Cardiac muscle cell (in vitro differentiated cells and primary cell): ENCODE results near the gene PSME1. TPM values are rescaled to one million over a fixed set of nuclear protein-coding genes. Genes with fewer than 3 reads are reported as not detected.

Experiments
- DNase-seq, 2 donors: peaks; one replicate each; pipeline versions ENCODE4 v3.0.0 to v3.0.0-alpha.2; 2010 to 2017; ENCODE audit warnings: low read depth in 1 of 2, low spot score in 1 of 2
- H3K27ac ChIP-seq: fragments of 200-600 bp; sonication (generic); 2 replicates; pipeline ENCODE4 v1.5.1; 2016
- H3K27me3 ChIP-seq: fragments of 200-600 bp; sonication (generic); 2 replicates; pipeline ENCODE4 v1.6.0; 2016; ENCODE audit warnings: control low read depth
- H3K36me3 ChIP-seq: fragments of 200-600 bp; sonication (generic); 2 replicates; pipeline ENCODE4 v1.5.1; 2016; ENCODE audit warnings: control low read depth
- H3K4me1 ChIP-seq: fragments of 200-600 bp; sonication (generic); 2 replicates; pipeline ENCODE4 v1.8.1; 2017; ENCODE audit warnings: low read depth, mild to moderate bottlenecking, mixed run types
- H3K4me3 ChIP-seq: fragments of 200-600 bp; sonication (generic); 2 replicates; pipeline ENCODE4 v1.5.1; 2016; ENCODE audit warnings: mild to moderate bottlenecking
- H3K9me3 ChIP-seq: fragments of 200-600 bp; sonication (generic); 2 replicates; pipeline ENCODE4 v1.5.1; 2017; ENCODE audit warnings: low read depth, mild to moderate bottlenecking, control low read depth
- polyA plus RNA-seq: library from polyadenylated mRNA; unstranded; fragments of >200 nt; fragmentation: Nextera tagmentation; extraction: Ambion mirVana; gene quantifications from 2 replicates; pipeline ENCODE4 v1.2.1, GENCODE V29; 2016
- total RNA-seq: library from RNA; depleted of rRNA; stranded (reverse); fragments of >200 nt; gene quantifications from 2 replicates; pipeline ENCODE4 v1.2.3, GENCODE V29; 2016
- TF ChIP-seq, protein P1 (sequence below): IDR thresholded peaks from 2 replicates; pipeline ENCODE4 v1.5.1; 2012; ENCODE audit warnings: low read depth, mild to moderate bottlenecking, low read length

The PSME1 gene
- total and polyA plus RNA-seq, 2 experiments from 2014 or later, result 238 to 383 TPM

DNA sequence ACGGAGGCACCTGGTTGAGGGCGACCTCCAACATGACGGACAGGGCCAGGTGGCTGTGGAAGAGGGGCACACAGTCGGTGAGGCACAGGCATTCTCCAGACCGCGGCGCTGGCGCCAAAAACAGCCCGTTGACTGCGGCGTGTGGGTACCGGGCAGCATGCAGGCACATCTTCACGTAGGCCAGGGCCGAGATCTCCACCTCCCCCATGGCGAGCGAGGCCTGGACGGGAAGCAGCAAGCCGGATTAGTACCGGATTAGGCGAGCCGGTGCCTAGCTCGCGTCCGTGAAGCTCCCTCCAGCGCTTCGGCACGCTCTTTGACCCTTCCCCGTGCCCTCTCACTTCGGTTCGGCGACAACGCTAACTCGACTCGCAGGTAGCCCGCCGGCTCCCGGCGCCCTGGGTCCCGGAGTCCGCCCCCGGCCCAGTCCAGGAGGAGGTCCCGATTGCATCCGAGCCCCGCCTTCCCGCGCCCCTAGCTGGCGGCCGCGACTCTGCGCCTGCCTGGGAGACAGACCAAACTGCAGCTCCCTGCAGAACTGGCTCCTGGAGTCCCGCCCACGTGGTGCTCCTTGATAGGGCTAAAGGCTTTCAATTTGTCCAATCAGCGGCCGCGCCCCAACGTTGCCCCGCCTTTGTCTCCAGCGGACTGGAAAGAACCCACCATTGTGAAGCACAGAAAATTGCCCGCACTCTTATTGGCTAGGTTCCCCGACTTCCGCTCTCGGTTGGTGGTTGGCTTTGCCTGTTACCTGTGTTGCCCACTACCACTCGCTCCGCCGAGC is 5.3 kb downstream of the PSME1 start, which contains the start of gene EMC9:
Gene EMC9, minus strand, starts transcription at position 495 of the 784 bp plus-strand sequence. Its CDS starts 287 bp downstream, at position 208.
- peak; percentile 100 for DNase-seq
- Histone ChIP-seq H3K9me3 (no peaks in the 10 kb centered on the region), H3K4me3 (peak within 1 kb of the TSS; percentile 70), H3K27ac (peak within 1 kb of the TSS; percentile 87), H3K27me3 (no peaks in the 10 kb centered on the region), H3K4me1 (peaks cover 15% of the 10 kb centered on the region), H3K36me3 (peaks cover 15% of the 10 kb centered on the region)
- TF ChIP-seq, protein P1, sequence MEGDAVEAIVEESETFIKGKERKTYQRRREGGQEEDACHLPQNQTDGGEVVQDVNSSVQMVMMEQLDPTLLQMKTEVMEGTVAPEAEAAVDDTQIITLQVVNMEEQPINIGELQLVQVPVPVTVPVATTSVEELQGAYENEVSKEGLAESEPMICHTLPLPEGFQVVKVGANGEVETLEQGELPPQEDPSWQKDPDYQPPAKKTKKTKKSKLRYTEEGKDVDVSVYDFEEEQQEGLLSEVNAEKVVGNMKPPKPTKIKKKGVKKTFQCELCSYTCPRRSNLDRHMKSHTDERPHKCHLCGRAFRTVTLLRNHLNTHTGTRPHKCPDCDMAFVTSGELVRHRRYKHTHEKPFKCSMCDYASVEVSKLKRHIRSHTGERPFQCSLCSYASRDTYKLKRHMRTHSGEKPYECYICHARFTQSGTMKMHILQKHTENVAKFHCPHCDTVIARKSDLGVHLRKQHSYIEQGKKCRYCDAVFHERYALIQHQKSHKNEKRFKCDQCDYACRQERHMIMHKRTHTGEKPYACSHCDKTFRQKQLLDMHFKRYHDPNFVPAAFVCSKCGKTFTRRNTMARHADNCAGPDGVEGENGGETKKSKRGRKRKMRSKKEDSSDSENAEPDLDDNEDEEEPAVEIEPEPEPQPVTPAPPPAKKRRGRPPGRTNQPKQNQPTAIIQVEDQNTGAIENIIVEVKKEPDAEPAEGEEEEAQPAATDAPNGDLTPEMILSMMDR, result peak; percentile 36

DNA sequence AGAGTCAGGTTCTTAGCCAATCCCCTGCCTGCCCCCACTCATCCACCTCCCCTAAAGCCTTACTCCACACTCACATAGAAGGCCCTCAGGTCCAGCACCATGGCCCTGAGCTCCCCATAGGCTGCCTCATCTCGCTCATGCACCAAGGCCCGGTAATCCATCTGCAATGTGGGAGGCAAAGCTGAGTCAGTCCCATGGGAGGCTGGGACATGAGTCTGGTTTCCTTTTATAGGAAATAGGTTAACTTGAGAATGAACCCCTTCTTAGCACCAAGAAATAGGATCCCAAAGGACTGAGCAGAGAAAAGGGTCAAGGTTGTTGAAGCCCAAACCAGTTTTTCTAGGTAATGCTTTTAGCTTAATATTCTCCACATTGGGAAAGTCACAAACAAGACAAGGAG is 7.5 kb downstream of the PSME1 start:
- DNase-seq, result peak in 1 of 2 donors; percentile 8
- H3K4me1 ChIP-seq, result peaks cover 19% of the 10 kb centered on the region
- no peaks in the 10 kb centered on the region for H3K27me3 ChIP-seq
- no peak overlapping the region for H3K27ac ChIP-seq
- no peaks in the 10 kb centered on the region for H3K9me3 ChIP-seq
- no peak overlapping the region for H3K4me3 ChIP-seq
- TF ChIP-seq, protein P1, result no peak
- H3K36me3 ChIP-seq, result peaks cover 7% of the 10 kb centered on the region

DNA sequence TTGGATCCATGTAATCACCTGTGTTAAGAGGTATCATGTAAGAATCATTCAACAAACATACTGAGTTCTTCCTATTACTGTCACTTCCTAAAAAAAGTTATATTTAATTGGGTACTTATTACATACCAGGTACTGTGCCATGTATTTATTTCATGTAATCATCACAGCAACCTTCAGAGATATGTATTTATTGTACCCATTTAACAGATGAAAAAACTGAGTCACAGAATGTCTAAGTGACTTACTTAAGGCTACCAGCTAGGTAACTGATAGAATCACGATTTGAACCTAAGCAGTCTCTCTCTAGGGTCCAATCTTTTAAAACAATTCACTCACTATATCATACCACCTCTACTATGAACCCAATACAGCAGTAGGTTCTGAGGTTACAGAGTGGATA is 8.5 kb downstream of the PSME1 start:
- TF ChIP-seq, protein P1, result no peak
- Histone ChIP-seq H3K36me3 (no peaks in the 10 kb centered on the region), H3K27me3 (no peaks in the 10 kb centered on the region)

DNA sequence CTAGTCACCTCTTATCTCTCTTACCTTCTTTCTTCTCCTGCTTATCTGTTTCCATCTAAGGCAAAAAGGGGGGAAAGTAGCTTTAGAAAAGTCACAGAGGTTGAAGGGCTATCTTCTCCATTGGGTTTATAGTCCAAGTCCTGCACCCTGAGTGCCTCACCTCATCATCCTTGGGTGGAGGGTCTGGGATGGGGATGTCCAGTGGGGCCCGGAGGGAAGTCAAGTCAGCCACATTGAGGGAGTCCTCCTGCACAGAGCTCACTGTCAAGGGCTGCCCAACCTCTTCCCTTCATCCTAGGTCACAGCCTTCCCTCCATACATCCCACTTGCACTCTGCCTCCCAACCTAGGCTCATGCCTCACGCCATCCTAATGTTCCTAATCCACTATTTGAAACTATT is 9.2 kb downstream of the PSME1 start:
- Histone ChIP-seq H3K4me3 (no peak overlapping the region), H3K27me3 (no peaks in the 10 kb centered on the region), H3K27ac (no peak overlapping the region), H3K4me1 (peaks cover 10% of the 10 kb centered on the region), H3K9me3 (no peaks in the 10 kb centered on the region), H3K36me3 (peaks cover 7% of the 10 kb centered on the region)
- TF ChIP-seq, protein P1, result no peak
- DNase-seq, result no peak

More for the DNA sequence above, 8.5 kb downstream of the PSME1 start:
- DNase-seq, result no peak
- Histone ChIP-seq H3K4me3 (no peak overlapping the region), H3K27ac (no peak overlapping the region), H3K4me1 (peaks cover 17% of the 10 kb centered on the region), H3K9me3 (no peaks in the 10 kb centered on the region)

DNA sequence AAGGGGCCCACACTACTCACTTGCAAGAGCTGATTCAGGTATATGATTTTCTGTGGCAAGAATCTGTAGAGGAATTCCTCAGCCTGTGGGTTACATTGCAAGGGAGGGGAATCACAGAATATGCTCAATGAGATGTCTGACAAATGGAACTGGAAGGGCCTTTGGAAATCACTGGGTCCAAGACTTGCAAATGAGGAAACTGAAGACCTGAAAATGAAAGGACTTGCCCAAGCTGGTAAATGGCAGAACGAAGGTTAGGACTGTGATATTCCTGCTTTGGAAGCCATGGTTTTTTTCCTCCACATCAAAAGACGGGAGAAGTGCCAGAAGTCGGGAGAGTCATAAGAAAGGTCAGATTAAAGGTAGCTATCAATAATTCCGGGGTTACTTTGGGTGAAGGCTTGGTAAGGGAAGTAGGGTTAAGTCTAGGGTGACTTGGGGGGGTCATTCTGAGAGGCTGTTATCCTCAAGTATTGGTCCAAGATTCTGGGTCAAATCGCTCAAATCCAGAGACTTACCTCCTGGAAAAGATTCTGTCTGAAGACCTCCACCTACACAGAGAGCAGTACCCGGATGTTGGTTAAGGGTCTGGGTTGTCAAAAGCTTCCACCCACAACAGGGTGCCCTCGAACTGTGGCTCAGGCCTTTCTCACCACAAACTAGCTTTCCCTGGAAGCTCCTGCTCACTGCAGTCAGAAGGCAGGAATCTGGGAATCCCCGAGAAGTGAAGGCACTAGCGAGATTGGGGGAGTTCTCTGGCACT is 9.9 kb downstream of the PSME1 start:
- no peaks in the 10 kb centered on the region for H3K9me3 ChIP-seq
- peak overlapping the region; percentile 61 for H3K27ac ChIP-seq
- peaks cover 13% of the 10 kb centered on the region for H3K36me3 ChIP-seq
- peak in 1 of 2 donors; percentile 6 for DNase-seq
- H3K4me1 ChIP-seq, result peaks cover 10% of the 10 kb centered on the region
- H3K27me3 ChIP-seq, result no peaks in the 10 kb centered on the region
- H3K4me3 ChIP-seq, result peak overlapping the region; percentile 53
- TF ChIP-seq, protein P1, result no peak
